Fibroblast of pulmonary artery (primary cell): Measurements from ENCODE around the gene PGR.

Experiments
- DNase-seq: peaks from one replicate; pipeline ENCODE4 v3.0.0-alpha.2; 2010; ENCODE audit warnings: low read depth
- H3K4me3 ChIP-seq: replicated peaks from 2 replicates; pipeline ENCODE4 v1.5.1; 2011; ENCODE audit warnings: low read depth, mild to moderate bottlenecking, control low read depth, low read length, moderate library complexity
- TF ChIP-seq, protein P1 (sequence below): IDR thresholded peaks from 2 replicates; pipeline ENCODE4 v1.5.1; 2011; ENCODE audit warnings: mild to moderate bottlenecking, control low read depth, low read length, inconsistent platforms; ENCODE audit errors: missing control alignments

PGR gene

DNA sequence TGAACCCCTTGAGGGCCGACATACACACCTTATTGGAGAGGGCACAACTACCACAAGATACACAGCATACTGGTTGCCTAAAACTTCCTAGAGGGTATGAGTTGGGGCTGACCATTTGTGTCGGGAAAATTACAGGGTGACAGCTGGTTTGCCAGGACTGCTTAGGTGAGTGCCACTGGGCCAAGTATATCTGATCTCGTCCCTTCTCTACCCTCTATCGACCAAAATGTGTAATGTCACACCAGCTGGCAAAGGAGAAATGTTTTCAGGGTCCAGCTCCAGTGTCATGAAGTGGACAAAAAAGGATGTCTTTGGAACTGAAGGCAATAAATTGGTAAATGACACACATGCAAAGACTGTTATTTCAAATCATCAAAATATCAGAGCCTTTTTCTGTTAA lies 126.1 kb downstream of the PGR start:
- no peak overlapping the region for H3K4me3 ChIP-seq
- TF ChIP-seq, protein P1, sequence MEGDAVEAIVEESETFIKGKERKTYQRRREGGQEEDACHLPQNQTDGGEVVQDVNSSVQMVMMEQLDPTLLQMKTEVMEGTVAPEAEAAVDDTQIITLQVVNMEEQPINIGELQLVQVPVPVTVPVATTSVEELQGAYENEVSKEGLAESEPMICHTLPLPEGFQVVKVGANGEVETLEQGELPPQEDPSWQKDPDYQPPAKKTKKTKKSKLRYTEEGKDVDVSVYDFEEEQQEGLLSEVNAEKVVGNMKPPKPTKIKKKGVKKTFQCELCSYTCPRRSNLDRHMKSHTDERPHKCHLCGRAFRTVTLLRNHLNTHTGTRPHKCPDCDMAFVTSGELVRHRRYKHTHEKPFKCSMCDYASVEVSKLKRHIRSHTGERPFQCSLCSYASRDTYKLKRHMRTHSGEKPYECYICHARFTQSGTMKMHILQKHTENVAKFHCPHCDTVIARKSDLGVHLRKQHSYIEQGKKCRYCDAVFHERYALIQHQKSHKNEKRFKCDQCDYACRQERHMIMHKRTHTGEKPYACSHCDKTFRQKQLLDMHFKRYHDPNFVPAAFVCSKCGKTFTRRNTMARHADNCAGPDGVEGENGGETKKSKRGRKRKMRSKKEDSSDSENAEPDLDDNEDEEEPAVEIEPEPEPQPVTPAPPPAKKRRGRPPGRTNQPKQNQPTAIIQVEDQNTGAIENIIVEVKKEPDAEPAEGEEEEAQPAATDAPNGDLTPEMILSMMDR: no peak
- no peak for DNase-seq

DNA sequence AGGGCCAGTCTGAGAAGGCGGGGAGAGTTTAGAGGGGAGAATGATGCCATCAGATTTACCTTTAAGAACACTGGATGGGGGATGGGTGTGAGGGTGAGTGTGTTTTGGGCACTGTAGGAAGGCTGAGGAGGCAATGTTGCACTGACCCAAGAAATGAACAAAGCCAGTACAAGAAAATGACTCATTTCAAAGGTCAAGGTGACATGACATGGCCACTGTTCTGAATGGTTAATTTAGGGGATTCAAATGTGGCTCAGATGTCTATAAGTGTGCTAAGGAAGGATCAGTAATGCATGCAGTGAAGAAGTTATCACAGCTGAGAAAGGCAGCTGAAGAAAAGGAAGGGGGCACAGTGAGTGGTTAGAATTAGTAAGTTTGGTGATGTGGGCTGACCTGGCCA lies 129.9 kb downstream of the PGR start:
- TF ChIP-seq, protein P1: no peak
- no peak for DNase-seq
- no peak overlapping the region for H3K4me3 ChIP-seq

DNA sequence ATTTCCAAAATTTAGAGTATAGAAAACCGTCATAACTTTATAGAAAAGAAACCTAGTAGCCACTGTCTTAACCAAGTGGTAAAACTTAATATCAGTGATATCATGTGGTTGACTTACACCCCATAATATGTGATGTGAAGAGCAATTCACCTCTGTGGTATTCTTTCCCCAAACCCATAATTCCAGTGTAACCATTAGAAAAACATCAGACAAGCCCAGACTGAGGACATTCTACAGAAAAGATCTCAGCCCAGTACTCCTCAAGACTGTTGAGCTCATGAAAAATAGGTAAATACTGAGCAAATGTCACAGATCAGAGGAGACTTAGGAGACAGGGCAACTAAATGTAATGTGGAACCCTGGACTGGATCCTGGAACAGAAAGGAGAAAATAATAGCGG lies 134.6 kb downstream of the PGR start:
- no peak for DNase-seq
- TF ChIP-seq, protein P1: no peak
- no peak overlapping the region for H3K4me3 ChIP-seq

DNA sequence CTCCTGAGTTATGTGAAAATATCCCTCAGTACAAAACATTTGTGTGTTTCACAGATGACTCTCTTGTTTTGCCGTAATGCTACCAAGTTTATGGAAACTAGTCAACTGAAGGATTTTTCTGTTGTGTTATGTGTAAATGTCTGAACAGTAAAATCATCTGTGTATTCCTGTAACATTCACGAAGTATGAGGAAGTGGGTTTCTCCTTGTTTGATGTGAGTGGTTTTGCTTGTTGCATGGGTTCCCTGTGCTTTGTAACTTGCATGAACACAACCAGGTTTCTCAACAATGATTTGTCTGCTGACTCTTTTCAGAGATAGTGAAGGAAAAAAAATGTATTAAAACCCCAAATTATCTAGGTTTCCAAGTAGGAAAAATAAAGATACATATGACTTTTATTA lies 138.1 kb downstream of the PGR start:
- H3K4me3 ChIP-seq: no peak overlapping the region
- DNase-seq: no peak
- TF ChIP-seq, protein P1: no peak

DNA sequence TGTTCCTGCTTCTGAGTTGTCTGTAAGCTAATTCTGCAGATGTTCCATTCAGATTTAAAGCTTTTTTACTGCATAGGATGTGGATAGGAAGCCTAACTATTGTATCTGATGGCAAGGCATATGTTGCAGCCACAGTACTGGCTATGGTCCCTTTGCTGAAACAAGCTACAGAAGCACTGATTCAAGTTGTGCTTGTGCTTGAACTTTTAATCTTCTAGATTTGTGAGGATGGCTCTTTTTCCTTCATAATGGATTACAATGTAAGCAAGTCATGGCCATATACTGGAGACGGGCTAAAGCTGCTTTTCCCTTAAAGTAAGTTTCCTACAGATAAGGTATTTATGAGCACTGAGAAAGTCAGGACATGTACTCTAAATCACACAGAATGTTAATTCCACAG lies 138.7 kb downstream of the PGR start:
- H3K4me3 ChIP-seq: no peak overlapping the region
- no peak for DNase-seq
- TF ChIP-seq, protein P1: no peak

DNA sequence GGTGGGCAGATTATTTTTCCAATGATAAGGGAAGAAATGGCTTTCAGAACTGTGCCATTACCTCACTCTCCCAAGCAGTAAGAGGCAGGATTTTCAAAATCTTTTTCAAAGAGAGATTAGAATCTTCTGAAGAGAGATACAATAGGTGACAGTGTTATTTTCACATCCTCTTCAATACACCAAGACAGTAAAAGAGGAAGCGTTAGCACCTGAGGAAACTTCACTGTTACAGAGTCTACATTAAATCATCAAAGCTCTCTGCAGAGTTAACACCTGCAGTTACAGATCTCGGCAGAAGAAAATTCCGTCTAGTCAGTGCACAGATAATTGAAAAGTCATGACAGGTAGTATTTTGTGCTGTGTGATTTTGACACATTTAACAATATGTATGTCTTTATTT lies 144.9 kb downstream of the PGR start:
- DNase-seq: no peak
- TF ChIP-seq, protein P1: no peak
- no peak overlapping the region for H3K4me3 ChIP-seq

DNA sequence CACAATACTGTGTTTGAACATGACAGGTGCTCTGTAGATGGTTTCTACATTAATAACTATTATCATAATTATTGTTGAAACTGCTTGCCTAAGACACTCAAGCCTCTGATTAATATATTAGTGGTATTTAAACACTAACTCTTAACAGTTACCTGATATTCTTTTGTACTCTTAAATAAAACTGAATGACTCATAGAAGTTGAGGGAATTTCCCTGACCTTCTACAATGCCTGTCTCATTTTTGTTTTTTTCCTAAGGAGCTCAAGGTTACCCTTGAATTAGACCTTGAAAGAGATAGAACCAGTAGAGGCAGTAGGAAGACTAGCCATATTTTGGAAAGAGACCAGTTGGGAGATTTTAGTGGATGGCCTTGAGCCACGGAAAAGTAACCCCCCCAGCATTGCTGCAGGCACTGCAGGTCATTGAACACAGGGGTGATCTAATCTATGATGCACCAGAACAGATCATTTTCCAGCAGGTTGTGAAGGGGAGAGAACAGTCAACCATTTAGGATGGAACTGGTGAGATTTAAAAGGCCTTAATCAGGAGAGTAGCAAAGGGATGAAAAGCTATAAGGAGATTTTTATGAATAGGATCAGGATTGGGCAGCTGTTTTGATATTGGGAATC lies 148.3 kb downstream of the PGR start:
- TF ChIP-seq, protein P1: no peak
- no peak for DNase-seq
- H3K4me3 ChIP-seq: no peak overlapping the region
